ENCODE data around the gene RTF1. TPM values are rescaled to one million over a fixed set of nuclear protein-coding genes. Genes with fewer than 3 reads are reported as not detected.
A peak's percentile ranks its signal among the peaks of the same experiment; 100 is the strongest.
"Not testable (repeated sequence)": the region's sequence is repeated elsewhere in the genome, so short reads cannot be mapped to it uniquely, and the experiment has no call there.

Gene RTF1
- total RNA-seq, 1 donor from 2014 or later = 30.5 TPM

- H3K36me3 Mint-ChIP-seq (ENCODE audit: low read depth) = no peaks in the 10 kb centered on the region
- H3K27ac Mint-ChIP-seq (ENCODE audit: unreplicated experiment) = no peak overlapping the region
- peaks cover 20% of the 10 kb centered on the region for H3K4me1 Mint-ChIP-seq (ENCODE audit: low read depth)
- no peaks in the 10 kb centered on the region for H3K27me3 Mint-ChIP-seq (ENCODE audit: low read depth)
- TF ChIP-seq, protein P1, sequence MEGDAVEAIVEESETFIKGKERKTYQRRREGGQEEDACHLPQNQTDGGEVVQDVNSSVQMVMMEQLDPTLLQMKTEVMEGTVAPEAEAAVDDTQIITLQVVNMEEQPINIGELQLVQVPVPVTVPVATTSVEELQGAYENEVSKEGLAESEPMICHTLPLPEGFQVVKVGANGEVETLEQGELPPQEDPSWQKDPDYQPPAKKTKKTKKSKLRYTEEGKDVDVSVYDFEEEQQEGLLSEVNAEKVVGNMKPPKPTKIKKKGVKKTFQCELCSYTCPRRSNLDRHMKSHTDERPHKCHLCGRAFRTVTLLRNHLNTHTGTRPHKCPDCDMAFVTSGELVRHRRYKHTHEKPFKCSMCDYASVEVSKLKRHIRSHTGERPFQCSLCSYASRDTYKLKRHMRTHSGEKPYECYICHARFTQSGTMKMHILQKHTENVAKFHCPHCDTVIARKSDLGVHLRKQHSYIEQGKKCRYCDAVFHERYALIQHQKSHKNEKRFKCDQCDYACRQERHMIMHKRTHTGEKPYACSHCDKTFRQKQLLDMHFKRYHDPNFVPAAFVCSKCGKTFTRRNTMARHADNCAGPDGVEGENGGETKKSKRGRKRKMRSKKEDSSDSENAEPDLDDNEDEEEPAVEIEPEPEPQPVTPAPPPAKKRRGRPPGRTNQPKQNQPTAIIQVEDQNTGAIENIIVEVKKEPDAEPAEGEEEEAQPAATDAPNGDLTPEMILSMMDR (IDR thresholded peaks at IDR 0.05) = no peak
- DNase-seq (ENCODE audit: low spot score) = peak; percentile 24
- H3K4me3 Mint-ChIP-seq (ENCODE audit: unreplicated experiment) = no peak overlapping the region
- H3K9me3 Mint-ChIP-seq (ENCODE audit: low read depth) = no peaks in the 10 kb centered on the region
Measured at GRCh38 chr15:41423979-41424659, 7.2 kb downstream of the RTF1 start.

DNA sequence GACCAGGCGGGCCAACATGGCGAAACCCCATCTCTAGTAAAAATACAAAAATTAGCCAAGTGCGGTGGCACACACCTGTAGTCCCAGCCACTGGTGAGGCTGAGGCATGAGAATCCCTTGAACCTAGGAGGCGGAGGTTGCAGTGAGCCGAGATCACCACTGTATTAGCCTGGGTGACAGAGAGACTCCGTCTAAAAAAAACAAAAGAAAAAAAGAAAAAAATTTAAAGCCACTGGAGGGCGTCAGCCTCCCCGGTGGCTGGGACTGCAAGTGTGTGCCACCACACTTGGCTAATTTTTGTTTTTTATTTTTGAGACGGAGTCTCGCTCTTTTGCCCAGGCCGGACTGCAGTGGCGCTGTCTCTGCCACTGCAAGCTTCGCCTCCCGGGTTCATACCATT, 7.9 kb downstream of the RTF1 start:
- no peaks in the 10 kb centered on the region for H3K9me3 Mint-ChIP-seq (ENCODE audit: low read depth)
- no peaks in the 10 kb centered on the region for H3K27me3 Mint-ChIP-seq (ENCODE audit: low read depth)
- TF ChIP-seq, protein P1 (IDR thresholded peaks at IDR 0.05) = no peak
- H3K27ac Mint-ChIP-seq (ENCODE audit: unreplicated experiment) = no peak overlapping the region
- DNase-seq (ENCODE audit: low spot score) = peak; percentile 19
- no peak overlapping the region for H3K4me3 Mint-ChIP-seq (ENCODE audit: unreplicated experiment)
- H3K4me1 Mint-ChIP-seq (ENCODE audit: low read depth) = peaks cover 21% of the 10 kb centered on the region
- H3K36me3 Mint-ChIP-seq (ENCODE audit: low read depth) = no peaks in the 10 kb centered on the region

DNA sequence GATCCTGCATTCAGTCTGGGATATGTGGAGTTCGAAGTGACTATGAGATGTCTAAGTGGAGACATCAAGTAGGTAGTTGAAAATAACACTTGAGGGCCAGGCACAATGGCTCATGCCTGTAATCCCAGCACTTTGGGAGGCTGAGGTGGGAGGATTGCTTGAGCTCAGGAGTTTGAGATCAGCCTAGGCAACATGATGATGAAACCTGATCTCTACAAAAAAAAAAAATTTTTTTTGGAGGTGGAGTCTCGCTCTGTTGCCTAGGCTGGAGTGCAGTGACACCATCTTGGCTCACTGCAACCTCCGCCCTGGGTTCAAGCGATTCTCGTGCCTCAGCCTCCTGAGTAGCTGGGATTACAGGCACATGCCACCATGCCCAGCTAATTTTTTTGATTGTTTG, 9.0 kb downstream of the RTF1 start:
- H3K9me3 Mint-ChIP-seq (ENCODE audit: low read depth); H3K27me3 Mint-ChIP-seq (ENCODE audit: low read depth); DNase-seq (ENCODE audit: low spot score); H3K36me3 Mint-ChIP-seq (ENCODE audit: low read depth); H3K27ac Mint-ChIP-seq (ENCODE audit: unreplicated experiment); H3K4me3 Mint-ChIP-seq (ENCODE audit: unreplicated experiment): not testable (repeated sequence)
- peaks cover 14% of the 10 kb centered on the region for H3K4me1 Mint-ChIP-seq (ENCODE audit: low read depth)

- Mint-ChIP-seq H3K27me3 (ENCODE audit: low read depth) (no peaks in the 10 kb centered on the region), H3K27ac (ENCODE audit: unreplicated experiment) (peak overlapping the region; percentile 37), H3K4me1 (ENCODE audit: low read depth) (peaks cover 9% of the 10 kb centered on the region), H3K9me3 (ENCODE audit: low read depth) (no peaks in the 10 kb centered on the region), H3K36me3 (ENCODE audit: low read depth) (no peaks in the 10 kb centered on the region), H3K4me3 (ENCODE audit: unreplicated experiment) (no peak overlapping the region)
- TF ChIP-seq, protein P1 (IDR thresholded peaks at IDR 0.05) = no peak
- DNase-seq (ENCODE audit: low spot score) = peak; percentile 13
Measured at GRCh38 chr15:41429003-41429890, 12.4 kb downstream of the RTF1 start.

GRCh38 chr15:41435037-41435786, 18.3 kb downstream of the RTF1 start:
- no peak for DNase-seq (ENCODE audit: low spot score)
- H3K4me1 Mint-ChIP-seq (ENCODE audit: low read depth) = peaks cover 14% of the 10 kb centered on the region
- no peaks in the 10 kb centered on the region for H3K9me3 Mint-ChIP-seq (ENCODE audit: low read depth)
- H3K4me3 Mint-ChIP-seq (ENCODE audit: unreplicated experiment) = no peak overlapping the region
- H3K36me3 Mint-ChIP-seq (ENCODE audit: low read depth) = peaks cover 8% of the 10 kb centered on the region
- no peaks in the 10 kb centered on the region for H3K27me3 Mint-ChIP-seq (ENCODE audit: low read depth)
- H3K27ac Mint-ChIP-seq (ENCODE audit: unreplicated experiment) = no peak overlapping the region
- TF ChIP-seq, protein P1 (IDR thresholded peaks at IDR 0.05) = no peak
